Testis (tissue), 3 donors: Measurements from ENCODE around the gene HTT. TPM values are rescaled to one million over a fixed set of nuclear protein-coding genes. Genes with fewer than 3 reads are reported as not detected.
"Not testable (repeated sequence)": the region's sequence is repeated elsewhere in the genome, so short reads cannot be mapped to it uniquely, and the experiment has no call there.

Experiments
- DNase-seq: peaks from one replicate; pipeline ENCODE4 v3.0.0-alpha.2; 2019
- H3K27ac ChIP-seq, 2 donors: fragments of 200-600 bp; sonication (generic); one replicate each; pipeline ENCODE4 v1.5.1; 2019
- H3K27me3 ChIP-seq: fragments of 200-600 bp; sonication (generic); one replicate; pipeline ENCODE4 v1.5.1; 2019
- H3K36me3 ChIP-seq: fragments of 200-600 bp; sonication (generic); one replicate; pipeline ENCODE4 v1.5.1; 2017; ENCODE audit warnings: low read depth; ENCODE audit errors: missing control alignments
- H3K4me1 ChIP-seq: fragments of 200-600 bp; sonication (generic); one replicate; pipeline ENCODE4 v1.5.1; 2019
- H3K4me3 ChIP-seq, 2 donors: fragments of 200-600 bp; sonication (generic); one replicate each; pipeline ENCODE4 v1.5.1; 2017 to 2019
- H3K9me3 ChIP-seq: fragments of 200-600 bp; sonication (generic); one replicate; pipeline ENCODE4 v1.5.1; 2017
- CTCF ChIP-seq, 3 experiments: fragments of 450-650 bp in 2 of 3; fragments of 200-600 bp in 1 of 3; sonication (generic) in 1 of 3; IDR thresholded peaks; one replicate each; pipeline ENCODE4 v1.5.1; 2016 to 2019; ENCODE audit warnings: antibody characterized with exemption in 3 of 3, mild to moderate bottlenecking in 2 of 3, moderate library complexity in 1 of 3
- POLR2A ChIP-seq: fragments of 450-650 bp; IDR thresholded peaks from one replicate; pipeline ENCODE4 v1.6.1; 2017; ENCODE audit warnings: antibody characterized with exemption, mild to moderate bottlenecking, moderate library complexity
- WGBS, 2 donors: methylation state at CpG; one replicate each; pipeline ENCODE4 v1.1.5; 2018; 5-methylcytosine and 5-hydroxymethylcytosine counted together
- intact Hi-C: fragments of 100-400 bp; cut with DNase I; formaldehyde crosslinking; loops from one replicate; pipeline ENCODE4 v1.15.1; 2023; ENCODE audit warnings: low total_unique reads
- polyA plus RNA-seq: library from polyadenylated mRNA; stranded (reverse); fragments of 350-450 nt; fragmentation: Illumina TruSeq; extraction: RNeasy Lipid Tissue Mini Kit (QIAGEN cat#74804); gene quantifications from one replicate; pipeline ENCODE4 v1.2.3, GENCODE V29; 2014; ENCODE audit warnings: low read depth, low replicate concordance; ENCODE audit not compliant: insufficient read depth
- total RNA-seq, 2 donors: library from RNA; depleted of rRNA; stranded (reverse); fragments of >200 nt; gene quantifications; one replicate each; pipeline ENCODE4 v1.2.3, GENCODE V29; 2016

The HTT gene
- total and polyA plus RNA-seq, 3 donors from 2014 or later: 45.2 to 168 (median 146) TPM

GRCh38 chr4:3085948-3086670 lies 11.6 kb downstream of the HTT start:
- H3K4me1 ChIP-seq: no peaks in the 10 kb centered on the region
- intact Hi-C loops: no loop called here
- DNase-seq: no peak
- H3K27ac ChIP-seq: no peak overlapping the region
- H3K36me3 ChIP-seq: no peaks in the 10 kb centered on the region
- 92 to 96% methylated on average over 10 of the region's 10 CpGs for WGBS, 2 donors
- no peak overlapping the region for H3K4me3 ChIP-seq
- TF ChIP-seq POLR2A (no peak), CTCF (IDR thresholded peaks at IDR 0.05) (no peak)
- H3K27me3 ChIP-seq: no peaks in the 10 kb centered on the region
- H3K9me3 ChIP-seq: no peaks in the 10 kb centered on the region

GRCh38 chr4:3087115-3087797 lies 12.8 kb downstream of the HTT start:
- Histone ChIP-seq H3K4me1 (no peaks in the 10 kb centered on the region), H3K36me3 (no peaks in the 10 kb centered on the region), H3K9me3 (no peaks in the 10 kb centered on the region), H3K27ac (no peak overlapping the region), H3K27me3 (no peaks in the 10 kb centered on the region), H3K4me3 (no peak overlapping the region)
- WGBS, 2 donors: 90 to 91% methylated on average over 4 of the region's 4 CpGs
- intact Hi-C loops: no loop called here
- no peak for TF ChIP-seq CTCF (IDR thresholded peaks at IDR 0.05)
- no peak for TF ChIP-seq POLR2A
- DNase-seq: no peak

- TF ChIP-seq POLR2A (no peak), CTCF (IDR thresholded peaks at IDR 0.05) (no peak)
- H3K4me1 ChIP-seq: no peaks in the 10 kb centered on the region
- WGBS, 2 donors: 72 to 75% methylated on average over 5 of the region's 5 CpGs
- DNase-seq: no peak
- H3K9me3 ChIP-seq: no peaks in the 10 kb centered on the region
- no peak overlapping the region for H3K27ac ChIP-seq
- H3K27me3 ChIP-seq: no peaks in the 10 kb centered on the region
- intact Hi-C loops: no loop called here
- no peak overlapping the region for H3K4me3 ChIP-seq
- no peaks in the 10 kb centered on the region for H3K36me3 ChIP-seq
Measured at GRCh38 chr4:3091464-3091863, 17.0 kb downstream of the HTT start.

GRCh38 chr4:3094701-3095100 lies 20.2 kb downstream of the HTT start:
- intact Hi-C loops, DNase-seq: not testable (repeated sequence)

GRCh38 chr4:3096202-3096601 lies 21.7 kb downstream of the HTT start:
- no peak for DNase-seq
- intact Hi-C loops: no loop called here
- Histone ChIP-seq H3K27ac (no peak overlapping the region), H3K9me3 (no peaks in the 10 kb centered on the region), H3K36me3 (no peaks in the 10 kb centered on the region), H3K4me1 (no peaks in the 10 kb centered on the region), H3K4me3 (no peak overlapping the region), H3K27me3 (no peaks in the 10 kb centered on the region)
- TF ChIP-seq POLR2A (no peak), CTCF (IDR thresholded peaks at IDR 0.05) (no peak)
- WGBS, 2 donors: 94 to 97% methylated on average over 3 of the region's 3 CpGs

More at GRCh38 chr4:3094701-3095100, 20.2 kb downstream of the HTT start:
- not testable (repeated sequence) for H3K4me1 ChIP-seq, H3K9me3 ChIP-seq, H3K36me3 ChIP-seq, H3K27ac ChIP-seq, H3K27me3 ChIP-seq, H3K4me3 ChIP-seq
- 91% methylated on average over 26 of the region's 28 CpGs; no CpG with 5 or more reads in 1 of the 2 donors for WGBS, 2 donors
